IMR-90 (cell line): ENCODE data around the gene TEX2. TPM values are rescaled to one million over a fixed set of nuclear protein-coding genes. Genes with fewer than 3 reads are reported as not detected.

Experiments
- ATAC-seq: fragments of 200-7000 bp; cut with Tn5 transposase; 2 replicates; pipeline ENCODE4 v1.9.1; 2020; ENCODE audit warnings: low read depth, mild to moderate bottlenecking, moderate library complexity
- BruUV-seq: library from RNA; stranded (reverse); fragments of 400-500 nt; replicated peaks from 2 replicates; lab custom pipeline; 2021; lab: Mats Ljungman, UMichigan
- CTCF ChIA-PET: fragments of 300-600 bp; formaldehyde crosslinking; extraction: SDS; loops from one replicate; lab custom pipeline; 2021; ENCODE audit warnings: antibody characterized with exemption; lab: Yijun Ruan, JAX
- POLR2A ChIA-PET: fragments of 300-600 bp; sonication (Branson Sonifier 250); formaldehyde crosslinking; loops from one replicate; lab custom pipeline; 2022; ENCODE audit warnings: antibody characterized with exemption; ENCODE audit not compliant: unreplicated experiment; lab: Charles Lee
- DNase-seq: peaks from one replicate; pipeline ENCODE4 v3.0.0; 2013
- H2AFZ ChIP-seq: replicated peaks from 2 replicates; pipeline ENCODE3; 2013; ENCODE audit warnings: low read length, mild to moderate bottlenecking; ENCODE audit not compliant: poor library complexity
- H2AK5ac ChIP-seq: 2 replicates; pipeline ENCODE4 v1.6.1; 2013; ENCODE audit warnings: low read depth, low read length, inconsistent platforms
- H2AK9ac ChIP-seq: replicated peaks from 2 replicates; pipeline ENCODE3; 2013; ENCODE audit warnings: mild to moderate bottlenecking, low read depth, low read length, moderate library complexity; ENCODE audit not compliant: poor library complexity
- H2BK120ac ChIP-seq: 2 replicates; pipeline ENCODE4 v1.6.1; 2013; ENCODE audit warnings: low read depth, low read length, inconsistent platforms
- H2BK15ac ChIP-seq: 3 replicates; pipeline ENCODE4 v1.6.1; 2013; ENCODE audit warnings: low read depth, low read length, inconsistent platforms
- H2BK20ac ChIP-seq: 2 replicates; pipeline ENCODE4 v1.6.1; 2013; ENCODE audit warnings: low read depth, mild to moderate bottlenecking, inconsistent platforms, low read length, moderate library complexity
- H2BK5ac ChIP-seq: 2 replicates; pipeline ENCODE4 v1.6.1; 2013; ENCODE audit warnings: mild to moderate bottlenecking, low read depth, low read length, inconsistent platforms; ENCODE audit not compliant: poor library complexity, severe bottlenecking
- H3K14ac ChIP-seq: replicated peaks from 2 replicates; pipeline ENCODE4 v1.6.1; 2013; ENCODE audit warnings: low read depth, low read length, inconsistent platforms
- H3K18ac ChIP-seq: 2 replicates; pipeline ENCODE4 v1.6.1; 2013; ENCODE audit warnings: low read depth, low read length, control low read depth
- H3K23ac ChIP-seq: 2 replicates; pipeline ENCODE4 v1.6.1; 2013; ENCODE audit warnings: low read depth, low read length, inconsistent platforms
- H3K27ac ChIP-seq: 2 replicates; pipeline ENCODE4 v1.5.1; 2013; ENCODE audit warnings: mild to moderate bottlenecking, control low read depth, low read length; ENCODE audit not compliant: insufficient read depth
- H3K27me3 ChIP-seq: 2 replicates; pipeline ENCODE4 v1.6.1; 2013; ENCODE audit warnings: low read length; ENCODE audit not compliant: control insufficient read depth, insufficient read depth
- H3K36me3 ChIP-seq: 2 replicates; pipeline ENCODE4 v1.6.1; 2013; ENCODE audit warnings: low read length, mixed read lengths; ENCODE audit not compliant: control insufficient read depth, insufficient read depth
- H3K4ac ChIP-seq: 2 replicates; pipeline ENCODE4 v1.6.1; 2013; ENCODE audit warnings: low read depth, low read length, inconsistent platforms
- H3K4me1 ChIP-seq: 2 replicates; pipeline ENCODE4 v1.6.1; 2013; ENCODE audit warnings: low read length, mixed read lengths; ENCODE audit not compliant: control insufficient read depth, insufficient read depth
- H3K4me2 ChIP-seq: 2 replicates; pipeline ENCODE4 v1.6.1; 2013; ENCODE audit warnings: low read depth, mild to moderate bottlenecking, control low read depth, low read length, moderate library complexity
- H3K4me3 ChIP-seq: 2 replicates; pipeline ENCODE4 v1.5.1; 2013; ENCODE audit warnings: low read depth, mild to moderate bottlenecking, control low read depth, low read length, moderate library complexity; ENCODE audit not compliant: insufficient read depth
- H3K56ac ChIP-seq: 2 replicates; pipeline ENCODE4 v1.6.1; 2013; ENCODE audit warnings: low read length, inconsistent platforms; ENCODE audit not compliant: insufficient read depth; ENCODE audit errors: extremely low read depth
- H3K79me1 ChIP-seq, 2 experiments: 2 replicates each; pipeline ENCODE4 v1.6.1; 2013; ENCODE audit warnings: low read length in 2 of 2, inconsistent platforms in 1 of 2, low read depth in 1 of 2
- H3K9ac ChIP-seq: 2 replicates; pipeline ENCODE4 v1.6.1; 2013; ENCODE audit warnings: low read depth, low read length, control low read depth
- H3K9me1 ChIP-seq: 2 replicates; pipeline ENCODE4 v1.6.1; 2013; ENCODE audit warnings: low read length, inconsistent platforms; ENCODE audit not compliant: insufficient read depth
- H3K9me3 ChIP-seq: 2 replicates; pipeline ENCODE4 v1.6.1; 2013; ENCODE audit warnings: low read length; ENCODE audit not compliant: control insufficient read depth, insufficient read depth
- H4K20me1 ChIP-seq: 2 replicates; pipeline ENCODE4 v1.6.1; 2013; ENCODE audit warnings: low read length, inconsistent platforms; ENCODE audit not compliant: insufficient read depth
- H4K5ac ChIP-seq: 2 replicates; pipeline ENCODE4 v1.6.1; 2013; ENCODE audit warnings: mild to moderate bottlenecking, low read depth, low read length, control low read depth
- H4K8ac ChIP-seq, 2 experiments: 2 replicates each; pipeline ENCODE4 v1.6.1; 2013; ENCODE audit warnings: low read depth in 2 of 2, low read length in 2 of 2, control low read depth in 1 of 2, inconsistent platforms in 1 of 2
- H4K91ac ChIP-seq: 2 replicates; pipeline ENCODE4 v1.6.1; 2013; ENCODE audit warnings: low read depth, low read length, inconsistent platforms; ENCODE audit not compliant: insufficient read depth
- CEBPB ChIP-seq: IDR thresholded peaks from 2 replicates; pipeline ENCODE4 v1.6.1; 2012; ENCODE audit warnings: low read depth, low read length, improper control_type of control experiment
- CHD1 ChIP-seq: IDR thresholded peaks from 2 replicates; pipeline ENCODE4 v1.6.1; 2012; ENCODE audit warnings: low read depth, low read length, improper control_type of control experiment
- CTCF ChIP-seq: conservative IDR thresholded peaks from 2 replicates; pipeline ENCODE4 v1.5.1; 2012; ENCODE audit warnings: mild to moderate bottlenecking, low read depth, low read length, improper control_type of control experiment
- ELK1 ChIP-seq: fragments of 150-350 bp; IDR thresholded peaks from 2 replicates; pipeline ENCODE4 v1.6.1; 2016; ENCODE audit warnings: low read depth, mild to moderate bottlenecking, low read length, moderate library complexity, borderline replicate concordance
- FOS ChIP-seq: fragments of 150-350 bp; IDR thresholded peaks from 2 replicates; pipeline ENCODE4 v1.6.1; 2016; ENCODE audit warnings: low read depth, low read length
- MAFK ChIP-seq: IDR thresholded peaks from 2 replicates; pipeline ENCODE4 v1.6.1; 2012; ENCODE audit warnings: low read depth, low read length, improper control_type of control experiment
- MAZ ChIP-seq: IDR thresholded peaks from 2 replicates; pipeline ENCODE4 v1.6.1; 2012; ENCODE audit warnings: low read depth, mild to moderate bottlenecking, low read length, improper control_type of control experiment, moderate library complexity, borderline replicate concordance
- MXI1 ChIP-seq: IDR thresholded peaks from 2 replicates; pipeline ENCODE4 v1.6.1; 2012; ENCODE audit warnings: low read depth, mild to moderate bottlenecking, low read length, moderate library complexity, borderline replicate concordance
- NFE2L2 ChIP-seq: fragments of 150-350 bp; IDR thresholded peaks from 2 replicates; pipeline ENCODE4 v1.6.1; 2016; ENCODE audit warnings: low read depth, mild to moderate bottlenecking, low read length
- POLR2A ChIP-seq: IDR thresholded peaks from 2 replicates; pipeline ENCODE4 v1.6.1; 2012; ENCODE audit warnings: mild to moderate bottlenecking, low read depth, low read length
- RAD21 ChIP-seq: IDR thresholded peaks from 2 replicates; pipeline ENCODE4 v1.6.1; 2012; ENCODE audit warnings: low read length, improper control_type of control experiment
- RCOR1 ChIP-seq: IDR thresholded peaks from 2 replicates; pipeline ENCODE4 v1.6.1; 2012; ENCODE audit warnings: mild to moderate bottlenecking, low read length, improper control_type of control experiment; ENCODE audit not compliant: insufficient replicate concordance
- RFX5 ChIP-seq: IDR thresholded peaks from 2 replicates; pipeline ENCODE4 v1.8.0; 2012; ENCODE audit warnings: low read depth, mild to moderate bottlenecking, low read length, moderate library complexity
- SMC3 ChIP-seq: fragments of 150-350 bp; IDR thresholded peaks from 2 replicates; pipeline ENCODE4 v1.6.1; 2016; ENCODE audit warnings: low read depth, mild to moderate bottlenecking, antibody characterized with exemption, low read length, moderate library complexity
- USF2 ChIP-seq: fragments of 150-350 bp; IDR thresholded peaks from 2 replicates; pipeline ENCODE4 v1.6.1; 2017; ENCODE audit warnings: mild to moderate bottlenecking, antibody characterized with exemption, low read length, low read depth
- WGBS, 2 experiments: methylation state at CpG; one replicate each; pipeline versions ENCODE4 v1.1.5 to v1.1.7; 2013; ENCODE audit warnings: missing lambda C conversion rate in 2 of 2; ENCODE audit not compliant: insufficient read length in 1 of 2; ENCODE audit errors: extremely low coverage in 2 of 2; 5-methylcytosine and 5-hydroxymethylcytosine counted together
- dilution Hi-C: fragments of 300-500 bp; cut with HindIII; formaldehyde crosslinking; loops from one replicate; pipeline ENCODE4 v1.14.3; 2018; ENCODE audit warnings: low sequenced_read_pairs; ENCODE audit not compliant: unreplicated experiment
- in situ Hi-C: fragments of 300-500 bp; cut with MboI; formaldehyde crosslinking; loops from 3 replicates; pipeline ENCODE4 v1.14.3; 2019; ENCODE audit warnings: low sequenced_read_pairs, inconsistent platforms, mixed read lengths
- intact Hi-C: fragments of 100-400 bp; cut with micrococcal nuclease; formaldehyde crosslinking; loops from 2 replicates; pipeline ENCODE4 v1.10.0; 2022
- polyA plus RNA-seq, 3 experiments: library from polyadenylated mRNA; depleted of rRNA; stranded (reverse); fragments of >200 nt; gene quantifications; 2 replicates each; pipeline ENCODE4 v1.2.3, GENCODE V29; 2012; ENCODE audit warnings: low replicate concordance in 1 of 3
- total RNA-seq: library from RNA; depleted of rRNA; stranded (reverse); fragments of >200 nt; gene quantifications from 2 replicates; pipeline ENCODE4 v1.2.3, GENCODE V29; 2012

TEX2 gene
- total and polyA plus RNA-seq, 2 of the 4 experiments (the other 2 are of a cell fraction): 18.2 to 21.9 TPM

GRCh38 chr17:64187093-64187895 lies 75.8 kb downstream of the TEX2 start:
- Histone ChIP-seq H4K5ac (no peak overlapping the region), H3K4me1 (peaks cover 3% of the 10 kb centered on the region; the same call in 1 of the 2 replicates), H3K4me2 (no peak overlapping the region), H2BK5ac (no peak overlapping the region), H4K8ac (no peak overlapping the region), H2BK15ac (no peak overlapping the region), H3K9me1 (no peaks in the 10 kb centered on the region; the same call in 1 of the 2 replicates), H3K9ac (no peak overlapping the region), H3K9me3 (no peaks in the 10 kb centered on the region), H2BK120ac (no peak overlapping the region), H3K4me3 (no peak overlapping the region), H3K27ac (no peak overlapping the region), H4K20me1 (no peaks in the 10 kb centered on the region; the same call in 1 of the 2 replicates), H3K14ac (no peak overlapping the region), H3K18ac (no peak overlapping the region), H4K91ac (no peak overlapping the region), H3K23ac (no peak overlapping the region), H3K56ac (no peak overlapping the region), H3K79me1 (no peaks in the 10 kb centered on the region; a peak in 1 of 4 replicates), H2AK9ac (no peak overlapping the region), H3K27me3 (no peaks in the 10 kb centered on the region), H2AK5ac (no peak overlapping the region), H2BK20ac (no peak overlapping the region), H3K36me3 (peaks cover 8% of the 10 kb centered on the region), H2AFZ (no peak overlapping the region), H3K4ac (no peak overlapping the region)
- POLR2A ChIA-PET: no interaction called here
- WGBS, 2 experiments: 88% methylated on average over 3 of the region's 11 CpGs; no CpG with 5 or more reads in 1 of the 2 experiments
- ATAC-seq (no peak), DNase-seq (no peak)
- no TSS peak for BruUV-seq
- intact Hi-C loops: no loop called here
- CTCF ChIA-PET: no interaction called here
- dilution Hi-C loops: no loop called here
- in situ Hi-C loops: no loop called here
- TF ChIP-seq CHD1 (no peak), CTCF (no peak), CEBPB (no peak), SMC3 (no peak), RCOR1 (no peak), RAD21 (no peak), POLR2A (no peak), NFE2L2 (no peak), RFX5 (no peak), USF2 (no peak), FOS (no peak), MAZ (no peak), ELK1 (no peak), MXI1 (no peak), MAFK (no peak)
